Loucy (cell line): ENCODE measurements around the gene UMODL1.
A peak's percentile ranks its signal among the peaks of the same experiment; 100 is the strongest.

Experiments
- H2AFZ ChIP-seq: fragments of 200-600 bp; sonication (generic); 2 replicates; pipeline ENCODE4 v1.6.0; 2016; ENCODE audit warnings: antibody characterized with exemption, mild to moderate bottlenecking, low read length, moderate library complexity
- H3F3A ChIP-seq: fragments of 200-600 bp; 2 replicates; pipeline ENCODE4 v1.6.0; 2016; ENCODE audit warnings: antibody characterized with exemption, low read depth, mild to moderate bottlenecking
- H3K27me3 ChIP-seq: fragments of 200-600 bp; sonication (generic); 2 replicates; pipeline ENCODE4 v1.6.1; 2014; ENCODE audit warnings: low read length, mild to moderate bottlenecking; ENCODE audit not compliant: insufficient read depth, poor library complexity, severe bottlenecking
- H3K36me3 ChIP-seq: fragments of 200-600 bp; sonication (generic); 2 replicates; pipeline ENCODE4 v1.6.1; 2016; ENCODE audit warnings: low read length; ENCODE audit not compliant: insufficient read depth
- H3K4me1 ChIP-seq: fragments of 200-600 bp; sonication (generic); 2 replicates; pipeline ENCODE4 v1.5.1; 2014; ENCODE audit warnings: low read length, mild to moderate bottlenecking; ENCODE audit not compliant: insufficient read depth, poor library complexity, severe bottlenecking
- H3K4me2 ChIP-seq: fragments of 200-600 bp; sonication (generic); 2 replicates; pipeline ENCODE4 v1.6.0; 2014; ENCODE audit warnings: antibody characterized with exemption, low read length, low read depth, mild to moderate bottlenecking; ENCODE audit not compliant: poor library complexity, severe bottlenecking
- H3K4me3 ChIP-seq: fragments of 200-600 bp; sonication (generic); 2 replicates; pipeline ENCODE4 v1.5.1; 2014; ENCODE audit warnings: low read length, mild to moderate bottlenecking, mixed read lengths; ENCODE audit not compliant: poor library complexity, severe bottlenecking
- H3K79me2 ChIP-seq: fragments of 200-600 bp; sonication (generic); 2 replicates; pipeline ENCODE4 v1.6.1; 2014; ENCODE audit warnings: low read length; ENCODE audit not compliant: insufficient read depth
- H3K9ac ChIP-seq: fragments of 200-600 bp; sonication (generic); 2 replicates; pipeline ENCODE4 v1.6.0; 2014; ENCODE audit warnings: mild to moderate bottlenecking, low read depth, low read length, moderate library complexity; ENCODE audit not compliant: poor library complexity, severe bottlenecking
- H3K9me2 ChIP-seq: fragments of 200-600 bp; sonication (generic); replicated peaks from 2 replicates; pipeline ENCODE4 v1.6.1; 2016; ENCODE audit warnings: low read depth, low read length, mixed read lengths
- H3K9me3 ChIP-seq: fragments of 200-600 bp; sonication (generic); 2 replicates; pipeline ENCODE4 v1.6.1; 2014; ENCODE audit warnings: mild to moderate bottlenecking, antibody characterized with exemption, low read length, low read depth; ENCODE audit not compliant: insufficient read depth
- H4K20me1 ChIP-seq: fragments of 200-600 bp; sonication (generic); 2 replicates; pipeline ENCODE4 v1.6.0; 2014; ENCODE audit warnings: antibody characterized with exemption, low read length, mild to moderate bottlenecking; ENCODE audit not compliant: insufficient read depth, poor library complexity, severe bottlenecking
- CTCF ChIP-seq: fragments of 200-600 bp; sonication (generic); conservative IDR thresholded peaks from 2 replicates; pipeline ENCODE4 v1.5.1; 2014; ENCODE audit warnings: mild to moderate bottlenecking, antibody characterized with exemption, low read length
- EZH2phosphoT487 ChIP-seq: fragments of 200-600 bp; IDR thresholded peaks from 2 replicates; pipeline ENCODE4 v1.6.1; 2018; ENCODE audit warnings: antibody characterized with exemption, mild to moderate bottlenecking, moderate library complexity, borderline replicate concordance

Gene UMODL1

GRCh38 chr21:42120101-42120902, 49.2 kb downstream of the UMODL1 start:
- H3K9me2 ChIP-seq, result no peaks in the 10 kb centered on the region
- H2AFZ ChIP-seq, result no peak overlapping the region
- H3F3A ChIP-seq, result peaks cover 15% of the 10 kb centered on the region
- no peaks in the 10 kb centered on the region for H4K20me1 ChIP-seq
- TF ChIP-seq EZH2phosphoT487 (no peak), CTCF (no peak)
- H3K4me1 ChIP-seq, result peaks cover 88% of the 10 kb centered on the region
- H3K9ac ChIP-seq, result peak overlapping the region; percentile 92
- peak overlapping the region; percentile 64 for H3K4me3 ChIP-seq
- H3K9me3 ChIP-seq, result no peaks in the 10 kb centered on the region
- no peaks in the 10 kb centered on the region for H3K36me3 ChIP-seq
- peak overlapping the region; percentile 76 for H3K4me2 ChIP-seq
- H3K79me2 ChIP-seq, result peaks cover 52% of the 10 kb centered on the region
- no peaks in the 10 kb centered on the region for H3K27me3 ChIP-seq

- no peak overlapping the region for H2AFZ ChIP-seq
These were observed 49.9 kb downstream of the UMODL1 start for GRCh38 chr21:42120903-42121535.

GRCh38 chr21:42121794-42122193, 50.7 kb downstream of the UMODL1 start:
- Histone ChIP-seq H3K36me3 (no peaks in the 10 kb centered on the region), H3K4me2 (peak overlapping the region; percentile 76), H3K4me1 (peaks cover 92% of the 10 kb centered on the region), H3K79me2 (peaks cover 65% of the 10 kb centered on the region), H3K27me3 (no peaks in the 10 kb centered on the region), H3K4me3 (peak overlapping the region; percentile 64), H3K9me3 (no peaks in the 10 kb centered on the region), H2AFZ (no peak overlapping the region), H4K20me1 (no peaks in the 10 kb centered on the region), H3K9ac (peak overlapping the region; percentile 92), H3K9me2 (no peaks in the 10 kb centered on the region), H3F3A (peaks cover 15% of the 10 kb centered on the region)
- TF ChIP-seq EZH2phosphoT487 (no peak), CTCF (no peak)

More at GRCh38 chr21:42120903-42121535, 49.9 kb downstream of the UMODL1 start:
- Histone ChIP-seq H3K4me1 (peaks cover 95% of the 10 kb centered on the region), H3K4me3 (peak overlapping the region; percentile 64), H3K9ac (peak overlapping the region; percentile 92), H3K79me2 (peaks cover 57% of the 10 kb centered on the region), H4K20me1 (no peaks in the 10 kb centered on the region), H3K4me2 (peak overlapping the region; percentile 76), H3K9me2 (no peaks in the 10 kb centered on the region), H3K9me3 (no peaks in the 10 kb centered on the region), H3F3A (peaks cover 15% of the 10 kb centered on the region), H3K27me3 (no peaks in the 10 kb centered on the region), H3K36me3 (no peaks in the 10 kb centered on the region)
- TF ChIP-seq CTCF (no peak), EZH2phosphoT487 (no peak)
